ENCODE data around the gene NCOA7. TPM values are rescaled to one million over a fixed set of nuclear protein-coding genes. Genes with fewer than 3 reads are reported as not detected.

Gene NCOA7
- total RNA-seq, 1 experiment from 2014 or later = 9.4 TPM

DNA sequence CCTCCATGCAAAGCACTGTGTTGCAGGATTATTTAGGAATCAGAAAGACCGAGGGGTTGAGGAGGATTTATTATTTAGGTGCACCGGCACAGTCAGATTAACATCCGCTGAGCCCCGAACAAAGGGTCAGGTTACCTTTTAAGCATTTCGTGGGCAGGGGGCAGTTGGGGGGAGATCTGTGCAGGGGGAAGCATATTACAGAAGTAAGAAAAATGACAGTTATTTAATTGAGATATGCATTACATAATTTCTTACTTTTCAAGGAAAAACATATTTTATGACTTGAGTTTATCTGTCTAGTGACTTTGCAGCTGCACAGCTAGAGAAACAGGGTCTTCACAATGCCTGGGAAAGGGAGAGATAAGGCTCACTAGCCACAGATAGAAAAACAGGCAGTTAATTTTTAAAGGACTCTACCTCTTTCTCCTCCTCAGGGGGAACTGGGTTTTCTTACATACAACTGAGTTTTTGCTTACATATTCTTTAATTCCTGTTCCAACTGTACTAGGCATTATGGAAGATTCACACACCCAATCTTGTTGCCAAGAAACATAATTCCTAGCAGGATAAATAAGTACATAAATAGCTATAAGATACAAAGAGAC lies 164.1 kb downstream of the NCOA7 start:
- Mint-ChIP-seq H3K9me3 (peaks cover 5 to 11% of the 10 kb centered on the region in 2 experiments; a peak in 3 of 5 replicates), H3K36me3 (ENCODE audit: insufficient read depth in 1 of 3, low read depth in 3 of 3) (peaks cover 0 to 6% (median 0%) of the 10 kb centered on the region in 3 experiments; a peak in 3 of 7 replicates), H3K4me1 (peaks cover 5 to 10% of the 10 kb centered on the region in 2 experiments; a peak in 2 of 4 replicates), H3K4me3 (no peak overlapping the region), H3K27ac (no peak overlapping the region), H3K27me3 (ENCODE audit: low read depth) (peaks cover 4% of the 10 kb centered on the region)
- no peak overlapping the region for H2BK20ac ChIP-seq (ENCODE audit: low read depth, low read length, poor library complexity, severe bottlenecking)
- no peak overlapping the region for H4K5ac ChIP-seq (ENCODE audit: insufficient read length, low read depth, low read length)
- no peak overlapping the region for H3K4ac ChIP-seq (ENCODE audit: low read depth, low read length)
- H3K9ac ChIP-seq (ENCODE audit: extremely low read depth, insufficient read length, low read length) = no peak overlapping the region
- H3K18ac ChIP-seq (ENCODE audit: insufficient read length, low read depth, low read length) = no peak overlapping the region
- H4K91ac ChIP-seq (ENCODE audit: insufficient read length, low read depth, low read length) = no peak overlapping the region
- H2BK120ac ChIP-seq (ENCODE audit: low read depth, low read length, poor library complexity, severe bottlenecking) = no peak overlapping the region
- H4K8ac ChIP-seq (replicated peaks; ENCODE audit: insufficient read length, low read depth, low read length) = no peak overlapping the region
- H2BK15ac ChIP-seq (ENCODE audit: low read depth, low read length) = no peak overlapping the region
- H2BK12ac ChIP-seq (ENCODE audit: insufficient read length, low read depth, low read length) = no peak overlapping the region
- TF ChIP-seq CTCF (conservative IDR thresholded peaks at IDR 0.05) = no peak
- no peaks in the 10 kb centered on the region for H4K20me1 ChIP-seq (ENCODE audit: control insufficient read depth, insufficient read depth, insufficient read length)
- H2AFZ ChIP-seq (ENCODE audit: low read length) = no peak overlapping the region
- no peak overlapping the region for H3K23ac ChIP-seq (ENCODE audit: insufficient read length, low read depth, low read length)
- H2BK5ac ChIP-seq (ENCODE audit: insufficient read length, low read length) = no peak overlapping the region
- no peak overlapping the region for H3K27ac ChIP-seq (ENCODE audit: insufficient read length, low read depth, low read length)
- WGBS (ENCODE audit: extremely low coverage, insufficient read length, low lambda C conversion rate) = no CpG with 5 or more reads among the region's 5 CpGs
- H3K27me3 ChIP-seq (ENCODE audit: insufficient read depth, low read length) = no peaks in the 10 kb centered on the region
- H3K79me2 ChIP-seq (ENCODE audit: insufficient read depth, low read length) = no peaks in the 10 kb centered on the region
- no peak overlapping the region for H2AK5ac ChIP-seq (ENCODE audit: insufficient read length, low read length)
- H3K56ac ChIP-seq (ENCODE audit: insufficient read length, low read depth, low read length) = no peak overlapping the region
- no peaks in the 10 kb centered on the region for H3K79me1 ChIP-seq (ENCODE audit: insufficient read depth, low read depth, low read length, poor library complexity, severe bottlenecking)
- H3K4me2 ChIP-seq (ENCODE audit: insufficient read depth, insufficient read length, low read length) = no peak overlapping the region
- DNase-seq = no peak
- H3K14ac ChIP-seq (ENCODE audit: insufficient read depth, low read length) = no peak overlapping the region
- no peaks in the 10 kb centered on the region for H3K23me2 ChIP-seq (ENCODE audit: insufficient read length, low read depth, low read length, poor library complexity, severe bottlenecking)
- no peaks in the 10 kb centered on the region for H3K9me3 ChIP-seq (ENCODE audit: control insufficient read depth, low read depth, low read length)
- 0 out of 2 replicates have a peak, but pooled peaks cover 2% of the 10 kb centered on the region for H3K4me1 ChIP-seq (ENCODE audit: insufficient read depth, low read length)
- H3T11ph ChIP-seq (ENCODE audit: low read length) = no peak overlapping the region
